Mononuclear cell (primary cell): ENCODE data around the gene DIPK1A. TPM values are rescaled to one million over a fixed set of nuclear protein-coding genes. Genes with fewer than 3 reads are reported as not detected.

ENCODE experiments used
- H3K27me3 ChIP-seq: 2 replicates; pipeline ENCODE4 v1.6.0; 2011; ENCODE audit warnings: low read length, control low read depth; ENCODE audit not compliant: insufficient read depth
- H3K4me1 ChIP-seq: 2 replicates; pipeline ENCODE4 v1.5.1; 2011; ENCODE audit warnings: mild to moderate bottlenecking, low read length, control low read depth; ENCODE audit not compliant: insufficient read depth
- H3K4me3 ChIP-seq: 2 replicates; pipeline ENCODE4 v1.5.1; 2011; ENCODE audit warnings: mild to moderate bottlenecking, low read length, moderate library complexity
- H3K9me3 ChIP-seq: 2 replicates; pipeline ENCODE4 v1.5.1; 2011; ENCODE audit warnings: low read depth, mild to moderate bottlenecking, control low read depth, low read length
- total RNA-seq: library from RNA; depleted of rRNA; stranded (reverse); fragments of >200 nt; gene quantifications from one replicate; pipeline ENCODE4 v1.2.3, GENCODE V29; 2012

Gene DIPK1A
- total RNA-seq, 1 donor = 6.8 TPM

GRCh38 chr1:92948071-92948470 lies 13.2 kb downstream of the DIPK1A start:
- Histone ChIP-seq H3K9me3 (no peaks in the 10 kb centered on the region), H3K4me1 (peaks cover 53% of the 10 kb centered on the region), H3K4me3 (no peak overlapping the region), H3K27me3 (no peaks in the 10 kb centered on the region)

- H3K4me1 ChIP-seq = peaks cover 32% of the 10 kb centered on the region
- no peaks in the 10 kb centered on the region for H3K9me3 ChIP-seq
- no peaks in the 10 kb centered on the region for H3K27me3 ChIP-seq
- no peak overlapping the region for H3K4me3 ChIP-seq
Measured at GRCh38 chr1:92945748-92946270, 15.5 kb downstream of the DIPK1A start.

- Histone ChIP-seq H3K9me3 (no peaks in the 10 kb centered on the region), H3K4me3 (no peak overlapping the region), H3K27me3 (no peaks in the 10 kb centered on the region), H3K4me1 (peaks cover 26% of the 10 kb centered on the region)
Measured at GRCh38 chr1:92944901-92945747, 16.1 kb downstream of the DIPK1A start.

DNA sequence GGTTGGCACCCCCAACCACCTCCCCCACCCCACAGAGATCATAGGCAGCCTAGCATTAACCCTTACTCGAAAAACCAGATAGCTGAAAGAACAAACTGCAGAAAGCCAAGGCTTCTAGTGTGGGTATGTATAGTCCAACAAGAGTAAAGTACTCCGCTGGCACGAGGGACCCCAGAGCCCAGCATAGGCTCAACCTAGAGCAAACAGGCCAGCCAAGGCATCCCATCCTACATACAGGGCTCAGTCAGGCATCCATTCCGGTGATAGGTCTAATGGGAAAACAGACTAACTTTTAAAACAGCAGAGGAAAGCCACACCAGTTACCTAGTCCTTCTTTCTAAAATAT lies 17.8 kb downstream of the DIPK1A start:
- H3K9me3 ChIP-seq = no peaks in the 10 kb centered on the region
- no peak overlapping the region for H3K4me3 ChIP-seq
- peaks cover 22% of the 10 kb centered on the region for H3K4me1 ChIP-seq
- H3K27me3 ChIP-seq = no peaks in the 10 kb centered on the region

DNA sequence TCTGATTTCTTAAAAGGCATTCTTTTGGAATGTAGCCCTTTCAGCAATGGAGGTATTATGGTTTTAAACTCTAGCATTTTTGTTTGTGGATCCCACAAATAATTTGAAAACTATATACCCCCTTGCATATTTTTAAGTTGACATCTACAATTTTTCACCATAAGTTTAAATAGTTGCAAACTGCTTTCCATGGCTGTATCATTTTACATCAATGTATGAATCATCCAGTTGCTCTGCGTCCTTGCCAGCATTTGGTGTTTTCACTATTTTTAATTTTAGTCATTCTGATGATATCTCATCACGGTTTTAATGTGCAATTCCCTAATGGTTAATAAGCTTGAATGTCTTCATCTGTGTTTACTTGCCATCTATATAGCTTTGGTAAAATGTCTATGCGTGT lies 20.7 kb downstream of the DIPK1A start:
- H3K27me3 ChIP-seq = no peaks in the 10 kb centered on the region
- no peak overlapping the region for H3K4me3 ChIP-seq
- no peaks in the 10 kb centered on the region for H3K9me3 ChIP-seq
- H3K4me1 ChIP-seq = peaks cover 27% of the 10 kb centered on the region

DNA sequence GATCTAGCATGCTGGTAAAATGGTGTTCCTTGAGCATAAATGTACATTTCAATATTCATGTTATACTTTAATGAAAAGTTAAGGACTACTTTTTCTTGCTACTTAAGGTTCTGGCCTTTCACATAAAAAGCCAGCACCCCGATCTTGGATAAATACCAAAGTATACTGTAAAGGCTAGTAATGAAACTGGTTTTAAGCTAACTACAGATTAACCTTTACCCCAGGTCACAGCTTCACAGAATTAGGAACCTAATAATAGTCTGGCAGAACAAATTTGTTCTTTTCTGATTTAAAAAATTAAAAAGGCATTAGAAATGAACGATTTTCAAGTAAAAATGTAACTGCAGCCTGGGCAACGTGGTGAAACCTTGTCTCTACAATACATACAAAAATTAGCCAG lies 23.5 kb downstream of the DIPK1A start:
- Histone ChIP-seq H3K9me3 (no peaks in the 10 kb centered on the region), H3K4me3 (no peak overlapping the region), H3K4me1 (peaks cover 14% of the 10 kb centered on the region), H3K27me3 (no peaks in the 10 kb centered on the region)

DNA sequence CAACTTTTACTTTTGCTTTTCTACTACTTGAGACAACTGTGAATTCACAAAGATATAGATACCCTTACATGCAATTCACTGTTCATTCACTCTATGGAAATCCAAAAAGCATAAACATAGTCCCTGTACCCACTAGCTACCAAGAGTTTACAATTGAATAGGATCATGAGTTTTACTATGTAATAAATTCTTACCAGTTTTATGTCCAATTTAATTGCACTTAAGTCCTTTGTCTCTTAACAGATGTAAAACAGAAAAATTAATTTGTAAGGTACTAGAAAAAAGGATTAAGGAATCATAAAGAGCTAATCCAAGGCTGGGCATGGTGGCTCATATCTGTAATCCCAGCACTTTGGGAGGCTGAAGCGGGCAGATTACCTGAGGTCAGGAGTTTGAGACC lies 24.4 kb downstream of the DIPK1A start:
- Histone ChIP-seq H3K9me3 (no peaks in the 10 kb centered on the region), H3K27me3 (no peaks in the 10 kb centered on the region), H3K4me1 (peaks cover 14% of the 10 kb centered on the region), H3K4me3 (no peak overlapping the region)

DNA sequence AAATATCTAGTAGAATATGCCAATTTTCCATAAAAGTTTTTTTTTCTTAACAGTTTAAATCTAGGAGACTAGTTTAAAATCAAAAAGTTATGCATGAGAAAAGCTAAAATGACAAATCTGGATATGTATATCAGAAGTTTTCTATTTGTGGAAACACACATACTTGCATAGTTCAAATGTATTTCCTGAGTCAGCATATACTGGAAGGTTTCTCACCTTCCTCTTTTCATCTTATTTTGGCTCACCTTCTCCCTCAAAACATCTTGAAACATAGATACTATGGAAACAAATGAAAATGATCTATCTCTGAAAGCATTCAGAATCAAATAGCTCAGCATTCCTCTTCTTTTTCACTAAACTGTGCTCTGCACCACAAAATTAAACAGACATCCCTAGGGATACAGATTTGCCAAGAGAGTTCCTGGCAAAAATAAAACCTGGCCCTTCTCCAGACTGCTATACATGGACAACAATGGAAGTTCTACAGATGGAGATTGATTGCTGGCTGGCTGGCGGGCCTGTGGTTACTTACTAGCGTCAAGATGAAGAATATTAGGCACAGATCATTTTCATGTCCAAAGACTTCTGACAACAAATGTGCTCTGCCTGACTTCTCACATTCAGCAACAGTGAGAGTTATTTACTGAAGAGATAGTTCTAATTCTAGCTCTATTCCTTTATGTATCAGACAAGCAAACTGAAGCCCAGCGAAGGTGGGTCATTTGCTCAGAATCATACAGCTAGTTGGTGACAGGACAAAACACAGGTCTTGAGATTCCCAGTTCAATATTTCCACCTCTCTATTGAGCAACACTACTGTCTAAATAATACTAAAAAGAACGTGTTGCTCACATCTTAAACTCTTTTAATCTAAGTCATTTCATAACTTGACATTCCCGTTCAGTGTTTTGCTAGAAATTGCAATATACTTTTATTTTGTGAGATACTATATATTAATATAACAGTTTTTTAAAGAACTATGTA lies 26.6 kb downstream of the DIPK1A start:
- H3K9me3 ChIP-seq = no peaks in the 10 kb centered on the region
- no peak overlapping the region for H3K4me3 ChIP-seq
- H3K27me3 ChIP-seq = no peaks in the 10 kb centered on the region
- H3K4me1 ChIP-seq = peaks cover 18% of the 10 kb centered on the region

DNA sequence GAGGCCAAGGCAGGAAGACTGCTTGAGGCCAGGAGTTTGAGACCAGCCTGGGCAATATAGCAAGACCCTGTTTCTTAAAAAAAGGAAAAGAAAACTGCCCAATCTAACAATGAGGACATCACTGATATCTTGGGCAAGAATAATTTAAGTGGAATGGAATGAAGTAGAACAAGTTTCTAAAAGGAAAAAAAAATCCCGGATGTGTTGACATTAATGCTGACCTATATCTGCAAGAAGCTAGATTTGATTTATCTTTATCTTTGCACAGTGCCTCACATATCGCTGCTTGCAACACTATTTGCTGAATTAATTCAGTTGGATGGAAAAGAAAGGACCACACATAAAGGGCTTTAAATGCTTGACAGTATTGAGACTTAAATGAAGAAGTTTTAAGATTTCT lies 27.8 kb downstream of the DIPK1A start:
- no peaks in the 10 kb centered on the region for H3K27me3 ChIP-seq
- peaks cover 26% of the 10 kb centered on the region for H3K4me1 ChIP-seq
- H3K4me3 ChIP-seq = no peak overlapping the region
- H3K9me3 ChIP-seq = no peaks in the 10 kb centered on the region

DNA sequence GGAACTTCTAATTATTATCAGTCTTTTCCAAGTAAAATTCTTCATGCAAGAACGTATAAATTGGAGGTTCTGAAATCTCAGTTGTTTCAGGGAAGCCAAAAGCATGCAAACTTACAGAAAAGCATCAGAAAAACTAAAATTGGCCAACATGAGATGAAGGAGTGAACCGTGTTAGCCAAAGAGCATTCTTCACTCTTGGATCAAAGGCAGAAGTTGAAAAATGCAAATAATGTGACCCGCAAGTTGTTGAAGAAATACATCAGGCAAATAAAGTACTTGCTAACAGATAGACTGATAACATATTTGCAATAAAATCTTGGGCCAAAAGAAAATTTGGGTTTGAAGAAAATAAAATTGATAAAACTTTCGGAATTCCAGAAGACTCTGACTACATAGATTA lies 29.6 kb downstream of the DIPK1A start:
- Histone ChIP-seq H3K9me3 (no peaks in the 10 kb centered on the region), H3K4me3 (no peak overlapping the region), H3K4me1 (peaks cover 33% of the 10 kb centered on the region), H3K27me3 (no peaks in the 10 kb centered on the region)

- Histone ChIP-seq H3K9me3 (no peaks in the 10 kb centered on the region), H3K4me3 (no peak overlapping the region), H3K27me3 (no peaks in the 10 kb centered on the region), H3K4me1 (peaks cover 19% of the 10 kb centered on the region)
Measured at GRCh38 chr1:92929461-92929860, 31.8 kb downstream of the DIPK1A start.

DNA sequence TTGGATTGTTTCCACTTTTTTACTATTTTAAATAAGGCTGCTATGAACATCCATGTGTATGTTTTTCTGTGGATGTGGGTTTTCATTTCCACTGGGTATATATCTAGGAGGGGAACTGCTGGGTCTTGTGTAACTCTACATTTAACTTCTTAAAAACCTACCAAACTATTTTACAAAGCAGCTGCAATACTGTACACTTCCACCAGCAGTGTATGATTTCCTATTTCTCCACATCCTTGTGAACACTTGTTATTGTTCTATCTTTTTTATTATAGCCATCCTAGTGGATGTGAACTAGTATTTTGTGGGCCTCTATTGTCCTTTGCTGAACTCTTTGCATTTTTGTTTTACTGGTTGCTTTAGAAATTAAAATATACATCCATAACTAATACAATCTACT lies 33.4 kb downstream of the DIPK1A start:
- H3K4me3 ChIP-seq = no peak overlapping the region
- peaks cover 19% of the 10 kb centered on the region for H3K4me1 ChIP-seq
- no peaks in the 10 kb centered on the region for H3K9me3 ChIP-seq
- H3K27me3 ChIP-seq = no peaks in the 10 kb centered on the region

DNA sequence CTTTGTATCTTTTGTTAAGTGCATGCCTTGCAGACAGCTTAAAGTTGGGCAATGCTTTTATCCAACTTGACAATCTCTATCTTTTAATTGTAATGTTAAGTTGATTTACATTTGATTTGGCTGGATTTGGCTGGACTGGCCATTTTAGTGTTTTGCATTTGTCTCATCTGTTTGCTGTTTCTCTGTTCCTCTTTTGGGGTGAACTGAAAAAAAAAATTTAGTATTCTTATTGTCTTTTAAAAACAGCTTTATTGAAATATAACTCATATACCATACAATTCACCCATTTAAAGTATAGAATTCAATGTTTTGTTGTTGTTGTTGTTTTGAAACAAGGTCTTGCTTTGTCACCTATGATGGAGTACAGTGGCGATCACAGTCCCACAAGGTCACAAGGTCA lies 34.4 kb downstream of the DIPK1A start:
- H3K4me3 ChIP-seq = no peak overlapping the region
- peaks cover 19% of the 10 kb centered on the region for H3K4me1 ChIP-seq
- no peaks in the 10 kb centered on the region for H3K27me3 ChIP-seq
- H3K9me3 ChIP-seq = no peaks in the 10 kb centered on the region

- no peaks in the 10 kb centered on the region for H3K9me3 ChIP-seq
- H3K27me3 ChIP-seq = no peaks in the 10 kb centered on the region
- peaks cover 12% of the 10 kb centered on the region for H3K4me1 ChIP-seq
- no peak overlapping the region for H3K4me3 ChIP-seq
Measured at GRCh38 chr1:92924501-92924900, 36.8 kb downstream of the DIPK1A start.

GRCh38 chr1:92923664-92924063 lies 37.6 kb downstream of the DIPK1A start:
- Histone ChIP-seq H3K9me3 (no peaks in the 10 kb centered on the region), H3K27me3 (no peaks in the 10 kb centered on the region), H3K4me3 (no peak overlapping the region), H3K4me1 (peaks cover 7% of the 10 kb centered on the region)
